Prostate gland (tissue), 2 donors: ENCODE data around the gene HIBADH. TPM values are rescaled to one million over a fixed set of nuclear protein-coding genes. Genes with fewer than 3 reads are reported as not detected.

ENCODE experiments used
- DNase-seq: peaks from one replicate; pipeline ENCODE4 v3.0.0-alpha.2; 2019; ENCODE audit warnings: low spot score
- H3K27ac ChIP-seq, 2 donors: fragments of 200-600 bp; sonication (generic); 2 replicates each; pipeline ENCODE4 v1.5.1; 2017 to 2019
- H3K27me3 ChIP-seq: fragments of 200-600 bp; sonication (generic); replicated peaks from 2 replicates; pipeline ENCODE4 v1.5.1; 2019; ENCODE audit not compliant: insufficient read depth
- H3K36me3 ChIP-seq, 2 donors: fragments of 200-600 bp; sonication (generic); 1 replicate in 1 of 2; 2 replicates in 1 of 2; pipeline versions ENCODE4 v1.5.1 to v1.8.1; 2017 to 2019
- H3K4me1 ChIP-seq: fragments of 200-600 bp; sonication (generic); replicated peaks from 2 replicates; pipeline ENCODE4 v1.5.1; 2019
- H3K4me3 ChIP-seq, 2 donors: fragments of 200-600 bp; sonication (generic); 2 replicates each; pipeline ENCODE4 v1.5.1; 2017 to 2019
- H3K9me3 ChIP-seq: fragments of 200-600 bp; sonication (generic); 2 replicates; pipeline ENCODE4 v1.5.1; 2017
- CTCF ChIP-seq, 4 experiments: fragments of 200-600 bp in 2 of 4; fragments of 450-650 bp in 2 of 4; sonication (generic) in 2 of 4; IDR thresholded peaks; 1 replicate in 3 of 4; 2 replicates in 1 of 4; pipeline ENCODE4 v1.5.1; 2016 to 2019; ENCODE audit warnings: antibody characterized with exemption in 4 of 4, mild to moderate bottlenecking in 2 of 4, moderate library complexity in 2 of 4
- POLR2A ChIP-seq: fragments of 450-650 bp; IDR thresholded peaks from one replicate; pipeline ENCODE4 v1.6.1; 2016; ENCODE audit warnings: antibody characterized with exemption, mild to moderate bottlenecking
- POLR2AphosphoS5 ChIP-seq: sonication (generic); formaldehyde crosslinking; IDR thresholded peaks from one replicate; pipeline ENCODE4 v1.6.1; 2017; ENCODE audit warnings: antibody characterized with exemption
- WGBS: methylation state at CpG from one replicate; pipeline ENCODE4 v1.1.5; 2018; 5-methylcytosine and 5-hydroxymethylcytosine counted together
- intact Hi-C: fragments of 100-400 bp; cut with DNase I; formaldehyde crosslinking; loops from one replicate; pipeline ENCODE4 v1.14.2; 2022
- total RNA-seq, 2 donors: library from RNA; depleted of rRNA; stranded (reverse); fragments of >200 nt; gene quantifications; one replicate each; pipeline ENCODE4 v1.1.0, GENCODE V29; 2016

The HIBADH gene
- total RNA-seq, 2 donors from 2014 or later, result 78.2 to 80.5 TPM

- WGBS, result 98% methylated on average over 2 of the region's 2 CpGs
- no peak for TF ChIP-seq POLR2A
- no peak for TF ChIP-seq CTCF (IDR thresholded peaks at IDR 0.05)
- TF ChIP-seq POLR2AphosphoS5, result no peak
- no peak overlapping the region for H3K27ac ChIP-seq
- no peaks in the 10 kb centered on the region for H3K36me3 ChIP-seq
- no peaks in the 10 kb centered on the region for H3K9me3 ChIP-seq
- intact Hi-C loops, result no loop called here
- no peak for DNase-seq
- H3K27me3 ChIP-seq, result no peaks in the 10 kb centered on the region
- H3K4me3 ChIP-seq, result no peak overlapping the region
- no peaks in the 10 kb centered on the region for H3K4me1 ChIP-seq
Observed at GRCh38 chr7:27549606-27550005, 113.1 kb downstream of the HIBADH start.

GRCh38 chr7:27548304-27548703, 114.4 kb downstream of the HIBADH start:
- H3K36me3 ChIP-seq, result no peaks in the 10 kb centered on the region
- no peaks in the 10 kb centered on the region for H3K9me3 ChIP-seq
- WGBS, result 49% methylated on average over 1 of the region's 1 CpG
- no peak overlapping the region for H3K27ac ChIP-seq
- intact Hi-C loops, result no loop called here
- no peak overlapping the region for H3K4me3 ChIP-seq
- TF ChIP-seq POLR2A (no peak), CTCF (IDR thresholded peaks at IDR 0.05) (no peak), POLR2AphosphoS5 (no peak)
- no peaks in the 10 kb centered on the region for H3K27me3 ChIP-seq
- DNase-seq, result no peak
- no peaks in the 10 kb centered on the region for H3K4me1 ChIP-seq

GRCh38 chr7:27547401-27547800, 115.3 kb downstream of the HIBADH start:
- H3K4me1 ChIP-seq, result no peaks in the 10 kb centered on the region
- intact Hi-C loops, result no loop called here
- H3K27me3 ChIP-seq, result no peaks in the 10 kb centered on the region
- TF ChIP-seq CTCF (IDR thresholded peaks at IDR 0.05), result no peak
- TF ChIP-seq POLR2A, result no peak
- WGBS, result 35% methylated on average over 1 of the region's 1 CpG
- H3K9me3 ChIP-seq, result no peaks in the 10 kb centered on the region
- no peaks in the 10 kb centered on the region for H3K36me3 ChIP-seq
- DNase-seq, result no peak
- no peak overlapping the region for H3K4me3 ChIP-seq
- no peak overlapping the region for H3K27ac ChIP-seq

GRCh38 chr7:27546610-27547009, 116.1 kb downstream of the HIBADH start:
- TF ChIP-seq POLR2A, result no peak
- no peak for TF ChIP-seq POLR2AphosphoS5
- no peak for TF ChIP-seq CTCF (IDR thresholded peaks at IDR 0.05)
- DNase-seq, result no peak
- H3K4me1 ChIP-seq, result no peaks in the 10 kb centered on the region
- no peak overlapping the region for H3K4me3 ChIP-seq
- 89% methylated on average over 1 of the region's 1 CpG for WGBS
- H3K36me3 ChIP-seq, result no peaks in the 10 kb centered on the region
- intact Hi-C loops, result no loop called here
- no peaks in the 10 kb centered on the region for H3K9me3 ChIP-seq
- H3K27ac ChIP-seq, result no peak overlapping the region
- no peaks in the 10 kb centered on the region for H3K27me3 ChIP-seq

GRCh38 chr7:27535795-27536194, 126.9 kb downstream of the HIBADH start:
- Histone ChIP-seq H3K4me3 (no peak overlapping the region), H3K27ac (no peak overlapping the region), H3K27me3 (no peaks in the 10 kb centered on the region), H3K4me1 (no peaks in the 10 kb centered on the region), H3K36me3 (no peaks in the 10 kb centered on the region), H3K9me3 (no peaks in the 10 kb centered on the region)
- WGBS, result 61% methylated on average over 4 of the region's 4 CpGs
- intact Hi-C loops, result no loop called here
- TF ChIP-seq POLR2AphosphoS5, result no peak
- TF ChIP-seq CTCF (IDR thresholded peaks at IDR 0.05), result no peak
- TF ChIP-seq POLR2A, result no peak
- no peak for DNase-seq
